Ecto neural progenitor cell (in vitro differentiated cells): ENCODE measurements around the gene ODAM.
"Not testable (repeated sequence)": the region's sequence is repeated elsewhere in the genome, so short reads cannot be mapped to it uniquely, and the experiment has no call there.

ENCODE experiments used
- DNase-seq: peaks from one replicate; pipeline ENCODE4 v3.0.0-alpha.2; 2018; ENCODE audit warnings: low spot score

ODAM gene

GRCh38 chr4:70221818-70222217, 26.3 kb downstream of the ODAM start:
- DNase-seq, result not testable (repeated sequence)

GRCh38 chr4:70225824-70226223, 30.3 kb downstream of the ODAM start, which contains the start of gene FDCSP:
TSS of gene FDCSP (plus strand) at chr4:70226124. CDS start at chr4:70231195, 5,071 bp downstream.
- DNase-seq, result no peak

DNA sequence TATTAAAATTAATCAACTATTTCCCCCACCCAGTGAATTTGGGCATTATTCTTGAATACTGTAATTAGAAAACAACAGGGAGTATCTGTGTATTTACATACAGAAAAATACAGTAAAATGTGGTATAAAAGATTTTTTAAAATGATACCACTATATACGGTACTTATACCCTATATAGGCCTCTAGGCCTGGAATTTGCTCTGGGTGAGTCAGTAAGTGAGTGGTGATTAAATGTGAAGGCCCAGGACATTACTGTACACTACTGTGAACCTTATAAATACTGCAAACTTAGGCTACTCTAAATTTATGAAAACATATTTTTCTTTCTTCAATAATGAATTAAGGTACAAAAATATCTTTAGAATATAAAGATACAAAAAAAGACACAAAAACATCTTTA, 40.6 kb downstream of the ODAM start:
- no peak for DNase-seq

DNA sequence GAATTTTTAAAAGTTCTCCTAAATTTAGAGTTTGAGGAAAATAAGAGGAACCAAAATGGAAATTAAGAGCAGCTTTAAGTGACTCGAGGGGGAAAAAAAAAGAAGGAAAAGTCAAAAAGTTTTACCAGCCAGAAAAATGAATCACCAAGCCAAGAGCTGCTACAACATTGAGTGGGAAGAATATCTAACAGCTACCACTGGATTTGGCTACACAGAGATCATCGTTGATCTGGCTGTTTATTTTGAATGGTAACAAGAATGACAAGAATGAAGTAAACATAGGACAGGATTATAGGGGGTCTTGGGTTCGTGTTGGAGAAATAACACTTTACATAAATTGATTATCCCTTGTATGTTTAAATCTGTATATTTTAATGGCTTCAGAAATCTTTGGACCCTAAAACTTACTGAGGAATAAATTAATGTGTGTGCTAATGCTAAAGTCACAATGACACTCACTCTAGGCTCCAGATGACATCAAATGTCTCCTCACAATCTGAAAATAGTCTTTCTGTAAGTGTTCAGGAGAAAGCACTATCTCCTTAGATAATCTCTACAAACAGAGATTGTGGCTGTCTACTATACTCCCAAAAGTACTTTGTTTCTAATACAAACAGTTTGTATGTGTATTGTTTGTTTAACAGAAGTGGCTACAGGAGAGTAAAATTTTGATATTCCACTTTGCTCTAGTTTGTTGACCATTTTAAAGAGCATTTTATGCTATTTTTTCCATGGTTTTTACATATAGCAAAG, 43.8 kb downstream of the ODAM start:
- DNase-seq, result no peak

DNA sequence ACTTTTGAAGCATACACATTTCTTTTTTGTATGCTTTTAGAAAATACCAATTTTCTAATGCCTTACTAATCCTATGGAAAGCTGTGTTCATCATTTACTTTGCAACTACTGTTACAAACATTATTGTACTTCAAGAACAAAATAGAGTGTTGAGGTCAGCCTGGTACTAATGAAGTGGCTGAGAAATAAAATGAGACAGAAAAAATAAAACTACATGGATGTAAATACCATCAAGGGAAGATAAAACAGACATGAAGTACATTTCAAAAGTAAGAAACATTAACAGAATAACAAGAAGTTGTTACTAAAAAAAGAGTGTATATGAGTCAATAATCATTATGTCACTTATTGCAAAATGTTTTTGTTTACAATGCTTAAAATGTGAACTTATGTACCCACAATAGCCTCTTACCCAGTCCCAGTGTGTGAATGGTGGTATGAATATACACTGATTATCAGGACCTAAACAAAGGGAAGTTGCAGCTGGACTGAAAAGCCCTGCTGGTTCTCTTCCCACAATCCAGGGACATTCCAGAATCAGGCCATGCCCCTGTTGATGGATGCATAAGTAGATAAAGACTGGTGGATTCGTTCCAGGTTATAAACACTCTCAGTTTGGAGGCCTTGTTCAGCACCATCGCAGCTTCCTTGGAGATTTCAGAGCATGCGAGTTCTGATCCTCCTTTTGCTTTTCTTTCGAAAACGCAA, 44.5 kb downstream of the ODAM start:
- no peak for DNase-seq

GRCh38 chr4:70242297-70242696, 46.8 kb downstream of the ODAM start, which contains the start of gene CSN3:
TSS of gene CSN3 (plus strand) at chr4:70242597. CDS start at chr4:70244820, 2,223 bp downstream.
- not testable (repeated sequence) for DNase-seq

- DNase-seq, result no peak
These were observed 47.6 kb downstream of the ODAM start for GRCh38 chr4:70243091-70243490.

DNA sequence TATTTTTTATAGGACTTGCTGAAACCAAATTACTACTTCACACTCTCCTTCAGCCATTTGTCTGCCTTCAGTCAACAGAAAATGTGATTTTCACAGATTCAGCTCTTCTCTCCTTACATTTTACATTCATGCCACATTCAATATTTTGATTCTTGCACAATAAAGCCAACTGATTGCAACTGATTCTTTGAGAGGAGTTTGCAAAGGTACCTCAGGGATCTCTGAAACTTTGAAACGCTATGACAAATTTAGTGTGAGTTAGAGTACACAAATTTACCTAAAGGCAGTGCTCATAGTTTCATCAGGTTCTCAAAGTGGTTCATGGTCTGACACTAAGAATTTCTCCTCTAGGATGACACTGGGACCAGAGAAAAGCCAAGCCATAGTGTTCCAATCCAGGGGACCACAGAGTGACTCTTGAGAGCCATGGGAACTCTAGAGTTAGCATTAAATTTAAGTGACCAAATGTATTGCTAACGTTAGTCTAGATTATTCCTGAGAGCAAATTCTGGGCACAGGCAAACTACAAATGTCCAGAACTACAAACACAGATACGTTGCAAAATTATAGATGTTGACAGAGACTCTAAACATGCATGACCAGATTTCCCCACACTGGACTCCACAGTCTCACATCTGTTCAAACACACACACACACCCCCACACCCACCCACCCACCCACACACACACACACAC, 55.9 kb downstream of the ODAM start:
- DNase-seq, result no peak

DNA sequence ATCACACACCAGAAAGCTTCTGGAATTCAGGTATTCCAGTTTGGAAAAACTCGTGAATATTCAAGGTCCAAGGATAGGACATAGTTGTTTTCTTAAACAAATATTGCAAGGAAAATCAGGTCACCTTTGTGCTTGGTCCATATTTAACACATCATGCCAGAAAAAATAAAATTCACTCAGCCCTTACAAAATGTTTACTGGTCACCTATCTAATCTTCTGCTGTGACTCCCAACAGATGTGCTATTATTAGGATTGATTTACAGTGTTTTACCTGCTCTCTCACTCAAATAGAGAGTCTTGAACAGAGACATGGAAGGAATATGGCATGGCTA, 56.4 kb downstream of the ODAM start:
- DNase-seq, result no peak
